Esophagus muscularis mucosa (tissue), 4 donors: Measurements from ENCODE around the gene SERPINB11. TPM values are rescaled to one million over a fixed set of nuclear protein-coding genes. Genes with fewer than 3 reads are reported as not detected.

Experiments
- DNase-seq: peaks from one replicate; pipeline ENCODE4 v3.0.0-alpha.2; 2017; ENCODE audit errors: extremely low spot score
- H3K27ac ChIP-seq, 4 donors: fragments of 200-600 bp; sonication (generic); replicated peaks in 1 of 4; 1 replicate in 3 of 4; 2 replicates in 1 of 4; pipeline ENCODE4 v1.5.1; 2016 to 2019; ENCODE audit warnings: mild to moderate bottlenecking in 1 of 4
- H3K27me3 ChIP-seq, 4 donors: fragments of 200-600 bp; sonication (generic); one replicate each; pipeline versions ENCODE4 v1.5.1 to v1.6.0; 2016 to 2019
- H3K36me3 ChIP-seq, 4 donors: fragments of 200-600 bp; sonication (generic); one replicate each; pipeline ENCODE4 v1.5.1; 2016 to 2019
- H3K4me1 ChIP-seq, 4 donors: fragments of 200-600 bp; sonication (generic); one replicate each; pipeline ENCODE4 v1.5.1; 2016 to 2019
- H3K4me3 ChIP-seq, 4 donors: fragments of 200-600 bp; sonication (generic); 1 replicate in 2 of 4; 2 replicates in 2 of 4; pipeline ENCODE4 v1.5.1; 2016 to 2019; ENCODE audit warnings: mild to moderate bottlenecking in 4 of 4, moderate library complexity in 1 of 4
- H3K9me3 ChIP-seq, 4 donors: fragments of 200-600 bp; sonication (generic); 1 replicate in 3 of 4; 2 replicates in 1 of 4; pipeline ENCODE4 v1.5.1; 2016 to 2019
- EP300 ChIP-seq: sonication (generic); formaldehyde crosslinking; IDR thresholded peaks from one replicate; pipeline ENCODE4 v1.6.1; 2017; ENCODE audit warnings: antibody characterized with exemption
- POLR2A ChIP-seq: fragments of 450-650 bp; IDR thresholded peaks from one replicate; pipeline ENCODE4 v1.6.1; 2017; ENCODE audit warnings: antibody characterized with exemption, moderate library complexity, mild to moderate bottlenecking, low read depth
- POLR2AphosphoS5 ChIP-seq, 2 donors: sonication (generic); formaldehyde crosslinking; IDR thresholded peaks; one replicate each; pipeline ENCODE4 v1.6.1; 2017; ENCODE audit warnings: antibody characterized with exemption in 2 of 2
- WGBS: methylation state at CpG from one replicate; pipeline ENCODE4 v1.1.5; 2018; 5-methylcytosine and 5-hydroxymethylcytosine counted together
- intact Hi-C: fragments of 100-400 bp; cut with DNase I; formaldehyde crosslinking; loops from one replicate; pipeline ENCODE4 v1.15.1; 2023
- total RNA-seq, 4 donors: library from RNA; depleted of rRNA; stranded (reverse); fragments of >200 nt; gene quantifications; one replicate each; pipeline versions ENCODE4 v1.1.0 to v1.2.1, GENCODE V29; 2016
- TF ChIP-seq, protein P1 (sequence below), 3 experiments: fragments of 200-600 bp in 2 of 3; fragments of 450-650 bp in 1 of 3; sonication (generic) in 2 of 3; IDR thresholded peaks; one replicate each; pipeline ENCODE4 v1.5.1; 2017 to 2019; ENCODE audit warnings: antibody characterized with exemption in 3 of 3, mild to moderate bottlenecking in 2 of 3, moderate library complexity in 1 of 3

SERPINB11 gene
- total RNA-seq, 4 donors from 2014 or later: not detected

DNA sequence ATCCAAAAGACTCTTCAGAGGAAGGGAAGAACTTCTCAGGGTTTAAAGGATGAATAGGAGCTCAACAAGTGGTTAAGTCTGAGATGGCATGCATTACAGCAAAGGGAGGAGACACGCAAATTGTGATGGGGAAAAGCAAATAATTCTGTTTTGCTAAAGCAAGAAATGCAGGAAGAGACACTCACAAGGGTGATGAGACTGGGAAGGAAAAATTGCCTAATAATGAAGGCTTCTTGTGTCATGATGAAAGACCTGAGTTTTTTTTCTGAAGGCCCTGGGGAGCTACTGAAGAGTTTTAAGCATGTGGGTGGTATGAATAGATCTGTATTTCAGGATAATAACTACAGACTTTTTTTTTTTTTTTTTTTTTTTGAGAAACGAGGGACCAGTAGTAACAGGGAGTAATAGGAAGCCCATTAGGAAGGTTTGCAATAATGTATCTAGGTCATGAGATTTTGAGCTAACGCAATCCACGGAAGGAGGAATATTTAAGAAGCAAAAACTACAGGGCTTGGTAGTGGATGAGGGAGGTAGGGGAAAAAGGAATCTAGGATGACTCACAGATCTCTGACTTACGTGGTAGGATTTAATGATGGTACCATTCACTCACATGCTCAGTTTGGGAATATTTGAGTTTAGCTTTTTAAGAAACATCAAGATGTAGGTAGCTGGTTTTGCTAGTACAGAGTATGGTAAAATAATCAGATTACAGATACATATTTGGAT, 25.1 kb upstream of the SERPINB11 start:
- Histone ChIP-seq H3K27me3 (no peaks in the 10 kb centered on the region), H3K9me3 (no peaks in the 10 kb centered on the region), H3K27ac (no peak overlapping the region), H3K4me3 (no peak overlapping the region), H3K4me1 (no peaks in the 10 kb centered on the region), H3K36me3 (no peaks in the 10 kb centered on the region)
- TF ChIP-seq POLR2A (no peak), EP300 (no peak), POLR2AphosphoS5 (IDR thresholded peaks at IDR 0.05) (no peak)
- TF ChIP-seq, protein P1, sequence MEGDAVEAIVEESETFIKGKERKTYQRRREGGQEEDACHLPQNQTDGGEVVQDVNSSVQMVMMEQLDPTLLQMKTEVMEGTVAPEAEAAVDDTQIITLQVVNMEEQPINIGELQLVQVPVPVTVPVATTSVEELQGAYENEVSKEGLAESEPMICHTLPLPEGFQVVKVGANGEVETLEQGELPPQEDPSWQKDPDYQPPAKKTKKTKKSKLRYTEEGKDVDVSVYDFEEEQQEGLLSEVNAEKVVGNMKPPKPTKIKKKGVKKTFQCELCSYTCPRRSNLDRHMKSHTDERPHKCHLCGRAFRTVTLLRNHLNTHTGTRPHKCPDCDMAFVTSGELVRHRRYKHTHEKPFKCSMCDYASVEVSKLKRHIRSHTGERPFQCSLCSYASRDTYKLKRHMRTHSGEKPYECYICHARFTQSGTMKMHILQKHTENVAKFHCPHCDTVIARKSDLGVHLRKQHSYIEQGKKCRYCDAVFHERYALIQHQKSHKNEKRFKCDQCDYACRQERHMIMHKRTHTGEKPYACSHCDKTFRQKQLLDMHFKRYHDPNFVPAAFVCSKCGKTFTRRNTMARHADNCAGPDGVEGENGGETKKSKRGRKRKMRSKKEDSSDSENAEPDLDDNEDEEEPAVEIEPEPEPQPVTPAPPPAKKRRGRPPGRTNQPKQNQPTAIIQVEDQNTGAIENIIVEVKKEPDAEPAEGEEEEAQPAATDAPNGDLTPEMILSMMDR (IDR thresholded peaks at IDR 0.05): no peak
- 60% methylated on average over 5 of the region's 5 CpGs for WGBS
- DNase-seq: no peak
- intact Hi-C loops: no loop called here

DNA sequence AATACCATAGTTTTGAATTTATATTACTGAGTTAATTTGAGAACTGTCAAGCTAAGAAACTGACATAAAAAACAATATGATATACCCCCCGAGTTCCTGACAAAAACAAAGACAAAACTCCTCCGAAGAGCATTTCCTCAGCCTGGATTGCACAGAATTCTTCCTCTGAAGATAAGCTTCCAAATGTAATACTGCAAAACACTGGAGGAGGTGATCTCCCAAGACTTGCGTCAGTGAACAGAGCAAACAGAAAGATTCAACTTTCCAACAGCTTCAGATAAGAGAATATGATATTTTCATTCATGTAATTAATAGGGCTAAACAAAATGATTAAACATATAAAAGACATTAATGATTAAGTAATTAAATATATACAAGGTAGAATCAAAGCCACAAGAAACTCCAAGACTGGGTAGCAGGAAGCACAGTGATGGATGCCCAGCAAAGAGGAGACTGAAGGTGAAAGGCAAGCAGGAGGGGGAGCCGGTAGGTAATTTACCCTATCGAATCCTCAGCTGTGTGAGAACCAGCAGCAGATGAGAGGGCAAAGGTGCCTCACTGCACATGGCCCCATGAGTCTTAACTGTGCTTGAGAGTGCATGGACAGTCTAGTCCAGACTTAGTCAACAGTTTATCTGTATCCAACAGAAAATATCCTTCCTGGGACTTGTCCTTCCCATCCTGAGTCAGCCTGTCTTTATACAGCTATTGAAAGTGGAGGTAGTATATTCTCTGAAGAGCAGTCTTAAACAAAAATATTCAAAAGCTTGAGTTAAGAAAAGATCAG, 22.7 kb upstream of the SERPINB11 start:
- H3K9me3 ChIP-seq: no peaks in the 10 kb centered on the region
- WGBS: 72% methylated on average over 5 of the region's 5 CpGs
- intact Hi-C loops: no loop called here

DNA sequence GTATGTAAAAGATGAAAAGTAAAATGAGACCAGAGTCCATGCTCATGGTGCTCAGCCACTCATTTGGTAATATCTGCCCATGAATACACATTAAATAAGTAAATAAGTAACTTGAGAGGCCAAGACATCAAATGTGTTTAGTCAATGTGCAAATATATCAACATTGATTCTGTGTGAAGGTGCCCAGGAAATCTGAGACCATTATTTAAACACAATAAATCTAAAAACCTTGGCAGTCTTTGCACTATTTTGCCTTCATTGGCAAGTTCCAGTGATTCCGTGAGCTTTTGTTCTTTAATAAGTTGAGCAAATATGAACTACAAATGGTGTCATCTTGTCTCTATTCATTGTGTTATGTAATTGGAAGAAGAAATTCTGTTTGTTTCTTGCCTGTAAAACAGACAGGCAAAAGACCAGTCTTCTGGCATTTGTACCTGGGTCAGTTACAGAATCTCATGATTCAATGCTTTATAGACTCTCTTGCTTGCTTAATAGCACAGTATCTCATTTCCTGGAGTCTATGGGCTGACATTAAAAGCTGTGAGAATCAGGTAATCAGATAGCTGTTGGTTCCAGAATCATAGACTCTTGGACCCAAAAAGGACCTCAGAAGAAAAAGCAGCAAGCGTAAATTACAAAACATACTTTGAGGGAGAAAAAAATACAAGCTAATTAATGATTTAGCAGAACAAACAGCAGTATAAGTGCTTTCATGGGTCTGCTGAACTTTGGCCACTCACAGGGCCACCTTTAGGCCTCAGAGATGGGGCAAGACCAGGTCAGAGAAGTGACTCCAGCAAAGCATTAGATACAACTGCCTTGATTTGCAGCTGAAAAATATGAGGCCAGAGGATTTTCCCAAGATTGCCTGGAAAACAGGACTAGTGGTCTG, 21.1 kb upstream of the SERPINB11 start:
- Histone ChIP-seq H3K27ac (no peak overlapping the region), H3K9me3 (no peaks in the 10 kb centered on the region), H3K36me3 (no peaks in the 10 kb centered on the region), H3K4me1 (no peaks in the 10 kb centered on the region), H3K4me3 (no peak overlapping the region), H3K27me3 (peaks cover 0 to 4% (median 0%) of the 10 kb centered on the region in 4 donors)
- TF ChIP-seq, protein P1 (IDR thresholded peaks at IDR 0.05): no peak
- TF ChIP-seq EP300: no peak
- TF ChIP-seq POLR2A: no peak
- TF ChIP-seq POLR2AphosphoS5 (IDR thresholded peaks at IDR 0.05): no peak
- no peak for DNase-seq
- intact Hi-C loops: no loop called here
- 85% methylated on average over 2 of the region's 2 CpGs for WGBS

More for the DNA sequence above, 22.7 kb upstream of the SERPINB11 start:
- Histone ChIP-seq H3K27me3 (peaks cover 0 to 4% (median 0%) of the 10 kb centered on the region in 4 donors), H3K4me1 (no peaks in the 10 kb centered on the region), H3K4me3 (no peak overlapping the region), H3K27ac (no peak overlapping the region), H3K36me3 (no peaks in the 10 kb centered on the region)
- TF ChIP-seq, protein P1 (IDR thresholded peaks at IDR 0.05): no peak
- TF ChIP-seq POLR2A (no peak), EP300 (no peak), POLR2AphosphoS5 (IDR thresholded peaks at IDR 0.05) (no peak)
- no peak for DNase-seq

DNA sequence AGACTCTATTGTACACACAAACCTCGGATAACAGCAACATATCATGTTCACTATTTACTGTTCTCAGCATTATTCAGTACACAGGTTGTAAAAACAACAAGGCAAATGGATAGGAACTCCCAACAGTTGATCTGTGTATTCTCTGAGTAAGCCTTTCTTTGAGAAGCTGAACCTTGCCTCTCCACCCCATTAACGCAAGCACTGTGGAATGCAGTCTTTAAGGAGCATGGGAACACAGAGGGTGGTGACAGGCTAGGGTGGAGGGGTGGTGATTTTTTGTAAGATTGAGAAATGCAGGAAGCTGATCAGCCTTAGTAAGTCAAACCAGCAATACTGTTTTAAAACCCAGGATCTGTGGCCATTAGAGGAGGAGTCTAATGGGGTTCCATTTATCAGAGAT, 19.6 kb upstream of the SERPINB11 start:
- Histone ChIP-seq H3K27me3 (peaks cover 0 to 10% (median 0%) of the 10 kb centered on the region in 4 donors), H3K9me3 (peaks cover 0 to 8% (median 0%) of the 10 kb centered on the region in 4 donors), H3K27ac (no peak overlapping the region), H3K4me3 (no peak overlapping the region), H3K4me1 (no peaks in the 10 kb centered on the region), H3K36me3 (no peaks in the 10 kb centered on the region)
- TF ChIP-seq, protein P1 (IDR thresholded peaks at IDR 0.05): no peak
- no peak for TF ChIP-seq POLR2A
- TF ChIP-seq POLR2AphosphoS5 (IDR thresholded peaks at IDR 0.05): no peak
- TF ChIP-seq EP300: no peak
- intact Hi-C loops: no loop called here
- WGBS: 44% methylated on average over 2 of the region's 2 CpGs
- no peak for DNase-seq
